Activated naive CD4-positive, alpha-beta T cell treated with anti-CD3 and anti-CD28 coated beads, Interleukin-2, amount 10 ng/mL, durations not matched to agents 7 days and 5 days (primary cell): ENCODE measurements around the gene SLC36A2.
"Not testable (repeated sequence)": the region's sequence is repeated elsewhere in the genome, so short reads cannot be mapped to it uniquely, and the experiment has no call there.

Source experiments
- CTCF ChIA-PET: fragments of 350-600 bp; sonication (Branson Sonifier 250); formaldehyde crosslinking; loops from one replicate; lab custom pipeline; 2021; ENCODE audit warnings: antibody characterized with exemption; lab: Charles Lee
- DNase-seq: peaks from one replicate; pipeline ENCODE4 v3.0.0-alpha.2; 2020
- H3K27ac Mint-ChIP-seq: one replicate; pipeline ENCODE4 v1.8.0; 2021; ENCODE audit warnings: mild to moderate bottlenecking, moderate library complexity, mixed read lengths
- H3K27me3 Mint-ChIP-seq: one replicate; pipeline ENCODE4 v1.8.0; 2021; ENCODE audit warnings: mild to moderate bottlenecking, mixed read lengths
- H3K36me3 Mint-ChIP-seq: one replicate; pipeline ENCODE4 v1.8.0; 2021; ENCODE audit warnings: mixed read lengths
- H3K4me1 Mint-ChIP-seq: one replicate; pipeline ENCODE4 v1.8.0; 2021; ENCODE audit warnings: mixed read lengths
- H3K4me3 Mint-ChIP-seq: one replicate; pipeline ENCODE4 v1.8.0; 2021; ENCODE audit warnings: mild to moderate bottlenecking, moderate library complexity, mixed read lengths
- H3K9me3 Mint-ChIP-seq: one replicate; pipeline ENCODE4 v1.8.0; 2021; ENCODE audit warnings: mixed read lengths

SLC36A2 gene

GRCh38 chr5:151347369-151347768, at the start of gene SLC36A2:
Gene SLC36A2 (minus strand): TSS chr5:151347559. CDS start chr5:151347460, 99 bp downstream.
- Mint-ChIP-seq H3K27ac (no peak within 1 kb of the TSS), H3K4me1 (no peaks in the 10 kb centered on the region), H3K27me3 (peaks cover 49% of the 10 kb centered on the region), H3K4me3 (no peak within 1 kb of the TSS), H3K36me3 (no peaks in the 10 kb centered on the region), H3K9me3 (no peaks in the 10 kb centered on the region)
- CTCF ChIA-PET, result interaction anchor here (1.2 kb wide), 1 partner anchor 51 kb away, joined by 3 read pairs; no protein-coding TSS in a partner anchor
- DNase-seq, result no peak

GRCh38 chr5:151388960-151389359, 41.6 kb upstream of the SLC36A2 start:
- no peak overlapping the region for H3K27ac Mint-ChIP-seq
- CTCF ChIA-PET, result no interaction called here
- no peak for DNase-seq
- H3K4me3 Mint-ChIP-seq, result no peak overlapping the region
- no peaks in the 10 kb centered on the region for H3K9me3 Mint-ChIP-seq
- H3K27me3 Mint-ChIP-seq, result peaks cover 5% of the 10 kb centered on the region
- no peaks in the 10 kb centered on the region for H3K4me1 Mint-ChIP-seq
- no peaks in the 10 kb centered on the region for H3K36me3 Mint-ChIP-seq

- CTCF ChIA-PET, result interaction anchor here (0.6 kb wide), 1 partner anchor 139 kb away, joined by 3 read pairs; no protein-coding TSS in a partner anchor
- Mint-ChIP-seq H3K27me3 (peaks cover 5% of the 10 kb centered on the region), H3K4me3 (no peak overlapping the region), H3K9me3 (no peaks in the 10 kb centered on the region), H3K27ac (no peak overlapping the region), H3K36me3 (no peaks in the 10 kb centered on the region), H3K4me1 (no peaks in the 10 kb centered on the region)
- DNase-seq, result no peak
These were observed 36.7 kb upstream of the SLC36A2 start for GRCh38 chr5:151384106-151384505.

GRCh38 chr5:151383011-151383410, 35.7 kb upstream of the SLC36A2 start:
- DNase-seq, result no peak
- Mint-ChIP-seq H3K36me3 (no peaks in the 10 kb centered on the region), H3K27ac (no peak overlapping the region), H3K9me3 (no peaks in the 10 kb centered on the region), H3K4me3 (no peak overlapping the region), H3K27me3 (peaks cover 5% of the 10 kb centered on the region), H3K4me1 (no peaks in the 10 kb centered on the region)
- CTCF ChIA-PET, result no interaction called here

- DNase-seq, result no peak
- Mint-ChIP-seq H3K27ac (no peak overlapping the region), H3K9me3 (no peaks in the 10 kb centered on the region), H3K27me3 (peaks cover 5% of the 10 kb centered on the region), H3K4me3 (no peak overlapping the region), H3K36me3 (no peaks in the 10 kb centered on the region), H3K4me1 (no peaks in the 10 kb centered on the region)
- CTCF ChIA-PET, result no interaction called here
These were observed 35.2 kb upstream of the SLC36A2 start for GRCh38 chr5:151382576-151382975.

GRCh38 chr5:151381899-151382298, 34.5 kb upstream of the SLC36A2 start:
- H3K36me3 Mint-ChIP-seq, result no peaks in the 10 kb centered on the region
- H3K4me1 Mint-ChIP-seq, result no peaks in the 10 kb centered on the region
- peaks cover 2% of the 10 kb centered on the region for H3K27me3 Mint-ChIP-seq
- CTCF ChIA-PET, result no interaction called here
- H3K9me3 Mint-ChIP-seq, result no peaks in the 10 kb centered on the region
- H3K27ac Mint-ChIP-seq, result no peak overlapping the region
- no peak for DNase-seq
- no peak overlapping the region for H3K4me3 Mint-ChIP-seq

GRCh38 chr5:151378616-151379015, 31.3 kb upstream of the SLC36A2 start:
- no peaks in the 10 kb centered on the region for H3K9me3 Mint-ChIP-seq
- CTCF ChIA-PET, result no interaction called here

GRCh38 chr5:151374539-151374938, 27.2 kb upstream of the SLC36A2 start:
- no peak for DNase-seq
- Mint-ChIP-seq H3K27ac (no peak overlapping the region), H3K9me3 (no peaks in the 10 kb centered on the region), H3K4me3 (no peak overlapping the region), H3K36me3 (no peaks in the 10 kb centered on the region), H3K4me1 (no peaks in the 10 kb centered on the region), H3K27me3 (no peaks in the 10 kb centered on the region)
- CTCF ChIA-PET, result no interaction called here

More at GRCh38 chr5:151378616-151379015, 31.3 kb upstream of the SLC36A2 start:
- no peak overlapping the region for H3K4me3 Mint-ChIP-seq
- H3K27ac Mint-ChIP-seq, result no peak overlapping the region
- no peaks in the 10 kb centered on the region for H3K36me3 Mint-ChIP-seq
- H3K27me3 Mint-ChIP-seq, result no peaks in the 10 kb centered on the region
- no peaks in the 10 kb centered on the region for H3K4me1 Mint-ChIP-seq
- DNase-seq, result no peak

GRCh38 chr5:151367038-151367437, 19.7 kb upstream of the SLC36A2 start:
- H3K9me3 Mint-ChIP-seq, result peaks cover 31% of the 10 kb centered on the region
- CTCF ChIA-PET, H3K4me3 Mint-ChIP-seq, H3K27ac Mint-ChIP-seq, H3K36me3 Mint-ChIP-seq, H3K4me1 Mint-ChIP-seq, H3K27me3 Mint-ChIP-seq, DNase-seq: not testable (repeated sequence)

GRCh38 chr5:151363673-151364072, 16.3 kb upstream of the SLC36A2 start:
- peaks cover 28% of the 10 kb centered on the region for H3K9me3 Mint-ChIP-seq
- no peaks in the 10 kb centered on the region for H3K27me3 Mint-ChIP-seq
- no peak for DNase-seq
- no peak overlapping the region for H3K4me3 Mint-ChIP-seq
- H3K36me3 Mint-ChIP-seq, result no peaks in the 10 kb centered on the region
- CTCF ChIA-PET, result no interaction called here
- no peaks in the 10 kb centered on the region for H3K4me1 Mint-ChIP-seq
- H3K27ac Mint-ChIP-seq, result no peak overlapping the region

GRCh38 chr5:151362970-151363369, 15.6 kb upstream of the SLC36A2 start:
- no peak for DNase-seq
- no peak overlapping the region for H3K4me3 Mint-ChIP-seq
- H3K27me3 Mint-ChIP-seq, result no peaks in the 10 kb centered on the region
- H3K4me1 Mint-ChIP-seq, result no peaks in the 10 kb centered on the region
- CTCF ChIA-PET, result no interaction called here
- no peaks in the 10 kb centered on the region for H3K36me3 Mint-ChIP-seq
- peaks cover 21% of the 10 kb centered on the region for H3K9me3 Mint-ChIP-seq
- no peak overlapping the region for H3K27ac Mint-ChIP-seq

GRCh38 chr5:151359391-151359790, 12.0 kb upstream of the SLC36A2 start:
- Mint-ChIP-seq H3K36me3 (no peaks in the 10 kb centered on the region), H3K27ac (no peak overlapping the region), H3K4me1 (no peaks in the 10 kb centered on the region), H3K27me3 (no peaks in the 10 kb centered on the region), H3K9me3 (peaks cover 3% of the 10 kb centered on the region), H3K4me3 (no peak overlapping the region)
- CTCF ChIA-PET, result no interaction called here
- DNase-seq, result no peak

GRCh38 chr5:151357792-151358191, 10.4 kb upstream of the SLC36A2 start:
- CTCF ChIA-PET, result no interaction called here

GRCh38 chr5:151357097-151357496, 9.7 kb upstream of the SLC36A2 start:
- Mint-ChIP-seq H3K9me3 (peaks cover 3% of the 10 kb centered on the region), H3K36me3 (no peaks in the 10 kb centered on the region), H3K27me3 (no peaks in the 10 kb centered on the region), H3K27ac (no peak overlapping the region), H3K4me1 (no peaks in the 10 kb centered on the region), H3K4me3 (no peak overlapping the region)
- CTCF ChIA-PET, result no interaction called here
- no peak for DNase-seq

More at GRCh38 chr5:151357792-151358191, 10.4 kb upstream of the SLC36A2 start:
- H3K27me3 Mint-ChIP-seq, result no peaks in the 10 kb centered on the region
- H3K36me3 Mint-ChIP-seq, result no peaks in the 10 kb centered on the region
- DNase-seq, result no peak
- no peak overlapping the region for H3K4me3 Mint-ChIP-seq
- H3K27ac Mint-ChIP-seq, result no peak overlapping the region
- H3K9me3 Mint-ChIP-seq, result peaks cover 3% of the 10 kb centered on the region
- no peaks in the 10 kb centered on the region for H3K4me1 Mint-ChIP-seq

GRCh38 chr5:151351671-151352070, 4.3 kb upstream of the SLC36A2 start:
- Mint-ChIP-seq H3K27ac (no peak overlapping the region), H3K4me3 (no peak overlapping the region), H3K4me1 (no peaks in the 10 kb centered on the region), H3K36me3 (no peaks in the 10 kb centered on the region), H3K9me3 (no peaks in the 10 kb centered on the region), H3K27me3 (peaks cover 18% of the 10 kb centered on the region)
- CTCF ChIA-PET, result no interaction called here
- no peak for DNase-seq

GRCh38 chr5:151348789-151349188, 1.4 kb upstream of the SLC36A2 start:
- CTCF ChIA-PET, result interaction anchor here (1.1 kb wide), 1 partner anchor 32 kb away, joined by 4 read pairs; no protein-coding TSS in a partner anchor
- Mint-ChIP-seq H3K27ac (no peak overlapping the region), H3K9me3 (no peaks in the 10 kb centered on the region), H3K4me3 (no peak overlapping the region), H3K27me3 (peaks cover 39% of the 10 kb centered on the region), H3K36me3 (no peaks in the 10 kb centered on the region), H3K4me1 (no peaks in the 10 kb centered on the region)
- DNase-seq, result no peak
